ENCODE measurements around the gene SRL.

The SRL gene

DNA sequence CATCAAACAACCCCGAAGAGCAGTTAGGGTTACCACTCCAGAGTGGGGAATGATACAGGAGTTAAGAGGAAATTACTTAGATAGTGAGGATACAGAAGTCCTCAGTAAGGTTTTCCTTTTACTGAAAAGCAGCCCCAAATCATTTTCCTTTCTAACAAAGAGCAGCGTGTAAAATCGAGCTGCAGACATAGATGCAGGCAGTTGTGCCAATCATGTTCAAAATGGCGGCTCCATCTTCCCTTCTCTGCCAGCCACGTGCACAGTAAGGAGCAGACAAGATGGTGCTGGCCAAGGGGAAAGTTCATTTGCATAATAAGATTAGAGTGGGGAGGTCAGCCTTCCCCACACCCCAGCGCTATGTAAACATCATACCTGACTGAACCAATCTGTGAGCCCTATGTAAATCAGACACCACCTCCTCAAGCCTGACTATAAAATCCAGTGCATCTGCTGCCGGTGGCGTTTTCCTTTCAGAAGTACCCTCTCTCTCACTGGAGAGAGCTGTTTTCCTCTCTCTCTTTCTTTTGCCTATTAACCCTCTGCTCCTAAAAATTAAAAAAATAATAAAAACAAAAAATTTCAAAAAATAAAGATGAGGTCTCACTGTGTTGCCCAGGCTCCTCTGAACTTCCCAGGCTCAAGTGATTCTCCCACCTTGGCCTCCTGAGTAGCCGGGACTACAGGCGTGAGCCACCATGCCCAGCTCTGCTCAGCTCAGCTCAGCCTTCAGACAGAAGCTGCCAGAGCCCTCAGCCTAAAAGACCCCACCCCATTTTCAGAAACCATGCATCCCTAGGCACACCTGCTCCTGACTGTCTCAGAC is 2.6 kb upstream of the SRL start:
- Histone ChIP-seq H3K4me3 (ENCODE audit: low read depth, low read length) (no peak overlapping the region), H3K4me1 (peaks cover 16% of the 10 kb centered on the region), H3K9me3 (no peaks in the 10 kb centered on the region), H3K27me3 (no peaks in the 10 kb centered on the region), H3K36me3 (no peaks in the 10 kb centered on the region)
- no peak for TF ChIP-seq CTCF (IDR thresholded peaks at IDR 0.05; ENCODE audit: low read depth, low read length)
- DNase-seq = peak; percentile 89

GRCh38 chr16:4241258-4241927 is 487 bp downstream of the SRL start:
- H3K27me3 ChIP-seq = no peaks in the 10 kb centered on the region
- no peak for TF ChIP-seq CTCF (IDR thresholded peaks at IDR 0.05; ENCODE audit: low read depth, low read length)

GRCh38 chr16:4240624-4241023 is 1.3 kb downstream of the SRL start:
- Histone ChIP-seq H3K4me3 (ENCODE audit: low read depth, low read length) (no peak overlapping the region), H3K27me3 (no peaks in the 10 kb centered on the region), H3K4me1 (peaks cover 16% of the 10 kb centered on the region), H3K36me3 (no peaks in the 10 kb centered on the region), H3K9me3 (no peaks in the 10 kb centered on the region)
- no peak for DNase-seq
- no peak for TF ChIP-seq CTCF (IDR thresholded peaks at IDR 0.05; ENCODE audit: low read depth, low read length)

More at GRCh38 chr16:4241258-4241927, 487 bp downstream of the SRL start:
- Histone ChIP-seq H3K4me3 (ENCODE audit: low read depth, low read length) (no peak overlapping the region), H3K36me3 (no peaks in the 10 kb centered on the region), H3K9me3 (no peaks in the 10 kb centered on the region), H3K4me1 (peaks cover 16% of the 10 kb centered on the region)
- no peak for DNase-seq

DNA sequence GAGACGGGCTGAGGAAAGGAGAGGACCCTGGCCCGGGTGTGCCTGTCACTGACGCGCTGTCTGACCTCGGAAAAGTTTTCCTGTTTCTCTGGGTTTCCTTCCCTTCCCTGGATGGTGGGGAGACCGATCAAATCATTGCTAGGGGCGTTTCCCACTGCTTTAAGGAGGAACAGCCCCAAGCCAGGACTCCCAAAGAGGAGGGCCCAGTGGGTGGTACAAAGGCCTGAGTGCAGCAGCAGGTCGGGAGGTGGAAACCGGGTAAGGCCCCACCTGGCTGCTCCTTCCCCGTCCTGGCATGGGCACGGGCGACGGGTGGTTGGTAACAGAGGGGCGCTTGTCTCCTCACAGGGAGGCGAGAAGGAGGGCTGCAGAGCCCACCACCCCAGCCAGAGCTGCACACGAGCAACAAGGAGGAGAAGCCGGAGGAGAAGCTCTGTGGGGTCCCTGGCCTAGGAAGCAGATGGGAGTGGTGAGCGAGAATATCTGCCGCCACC is 2.2 kb downstream of the SRL start:
- Histone ChIP-seq H3K27me3 (no peaks in the 10 kb centered on the region), H3K4me3 (ENCODE audit: low read depth, low read length) (no peak overlapping the region), H3K36me3 (no peaks in the 10 kb centered on the region), H3K4me1 (peaks cover 10% of the 10 kb centered on the region), H3K9me3 (no peaks in the 10 kb centered on the region)
- no peak for TF ChIP-seq CTCF (IDR thresholded peaks at IDR 0.05; ENCODE audit: low read depth, low read length)
- DNase-seq = no peak

DNA sequence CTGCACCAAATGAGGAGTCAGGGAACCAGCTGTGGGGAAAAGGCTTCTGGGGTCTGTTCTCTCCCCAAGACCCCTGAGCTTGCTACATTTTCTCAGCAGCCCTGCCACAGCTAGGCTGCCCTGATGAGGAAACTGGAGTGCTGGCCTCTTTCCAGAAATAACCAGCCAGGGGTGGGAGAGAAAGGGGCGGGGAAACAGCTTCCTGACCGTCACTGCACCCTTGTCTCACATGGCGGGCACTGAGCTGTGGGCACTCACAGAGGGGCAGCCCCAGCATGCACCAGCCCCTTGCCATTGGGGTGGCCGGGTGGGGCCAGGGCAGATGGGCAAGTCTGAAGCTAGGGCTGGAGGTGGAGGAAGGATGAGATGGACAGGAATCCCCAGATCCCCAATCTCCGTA is 2.9 kb downstream of the SRL start:
- no peaks in the 10 kb centered on the region for H3K36me3 ChIP-seq
- TF ChIP-seq CTCF (IDR thresholded peaks at IDR 0.05; ENCODE audit: low read depth, low read length) = no peak
- DNase-seq = no peak
- no peaks in the 10 kb centered on the region for H3K9me3 ChIP-seq
- no peaks in the 10 kb centered on the region for H3K27me3 ChIP-seq
- no peak overlapping the region for H3K4me3 ChIP-seq (ENCODE audit: low read depth, low read length)
- peaks cover 6% of the 10 kb centered on the region for H3K4me1 ChIP-seq

GRCh38 chr16:4233431-4233830 is 8.4 kb downstream of the SRL start:
- no peak for TF ChIP-seq CTCF (IDR thresholded peaks at IDR 0.05; ENCODE audit: low read depth, low read length)
- no peak for DNase-seq
- Histone ChIP-seq H3K27me3 (no peaks in the 10 kb centered on the region), H3K9me3 (0 out of 2 replicates have a peak, but pooled peaks cover 3% of the 10 kb centered on the region), H3K36me3 (no peaks in the 10 kb centered on the region), H3K4me3 (ENCODE audit: low read depth, low read length) (no peak overlapping the region), H3K4me1 (no peaks in the 10 kb centered on the region)

Measured in BE2C (cell line).